ENCODE results near the gene ZNF532.

GRCh38 chr18:58898010-58898799, 33.5 kb downstream of the ZNF532 start:
- TF ChIP-seq TCF4 (CRISPR knock-in tag; IDR thresholded peaks at IDR 0.05; ENCODE audit: borderline replicate concordance) (no peak), GLIS3 (CRISPR knock-in tag; IDR thresholded peaks at IDR 0.05) (no peak), CREB5 (CRISPR knock-in tag; IDR thresholded peaks at IDR 0.05; ENCODE audit: low read depth) (no peak), ARNTL (CRISPR knock-in tag; IDR thresholded peaks at IDR 0.05; ENCODE audit: borderline replicate concordance, low read depth) (no peak), ZFP30 (CRISPR knock-in tag; IDR thresholded peaks at IDR 0.05) (no peak), TSHZ2 (CRISPR knock-in tag; IDR thresholded peaks at IDR 0.05) (no peak), OSR1 (CRISPR knock-in tag; IDR thresholded peaks at IDR 0.05) (no peak), PATZ1 (CRISPR knock-in tag; IDR thresholded peaks at IDR 0.05; ENCODE audit: borderline replicate concordance) (no peak), ZFP3 (CRISPR knock-in tag; IDR thresholded peaks at IDR 0.05) (no peak), ISL1 (CRISPR knock-in tag; IDR thresholded peaks at IDR 0.05) (no peak), ESRRG (CRISPR knock-in tag; IDR thresholded peaks at IDR 0.05) (no peak)

Data from SK-N-SH treated with all-trans-retinoic acid at 6 μM for 48 hours (cell line).